ENCODE results near the gene ZNF524.
"Not testable (repeated sequence)": the region's sequence is repeated elsewhere in the genome, so short reads cannot be mapped to it uniquely, and the experiment has no call there.

The ZNF524 gene

GRCh38 chr19:55581145-55581822 is 18.8 kb upstream of the ZNF524 start:
- DNase-seq (ENCODE audit: low spot score) = no peak

DNA sequence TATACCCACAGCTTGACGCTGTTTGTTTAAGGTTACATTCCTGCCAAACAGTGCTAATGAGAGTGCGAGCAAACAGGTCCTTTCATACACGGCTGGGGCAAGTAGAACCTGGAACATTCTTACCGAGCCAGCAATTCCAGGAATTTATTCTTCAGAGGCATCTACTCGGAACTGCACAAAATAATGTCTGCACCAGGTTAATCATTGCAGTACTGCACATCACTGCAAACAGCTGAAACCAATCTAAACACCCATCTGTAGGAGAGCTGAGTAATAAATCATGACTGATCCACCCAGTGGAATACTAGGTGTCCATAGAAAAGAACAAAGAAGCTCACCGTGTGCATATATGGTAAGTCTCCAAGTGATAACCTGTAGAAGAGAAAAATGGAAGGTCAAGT is 18.3 kb upstream of the ZNF524 start:
- no peak for DNase-seq (ENCODE audit: low spot score)

GRCh38 chr19:55582284-55582683 is 17.8 kb upstream of the ZNF524 start:
- DNase-seq (ENCODE audit: low spot score) = not testable (repeated sequence)

DNA sequence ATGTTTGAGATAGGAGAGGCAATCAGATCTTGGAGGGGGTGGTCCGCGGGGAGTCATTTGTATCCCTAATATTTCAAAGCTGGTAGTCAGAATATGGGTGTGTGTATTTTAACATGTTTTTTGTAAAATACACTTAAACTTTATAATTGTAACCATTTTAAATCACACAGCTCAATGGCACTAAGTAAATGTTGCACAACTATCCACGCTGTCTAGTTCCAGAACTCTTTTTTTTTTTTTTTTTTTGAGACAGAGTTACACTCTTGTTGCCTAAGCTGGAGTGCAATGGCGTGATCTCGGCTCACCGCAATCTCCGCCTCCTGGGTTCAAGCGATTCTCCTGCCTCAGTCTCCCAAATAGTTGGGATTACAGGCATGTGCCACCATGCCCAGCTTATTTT is 16.2 kb upstream of the ZNF524 start:
- DNase-seq (ENCODE audit: low spot score) = not testable (repeated sequence)

DNA sequence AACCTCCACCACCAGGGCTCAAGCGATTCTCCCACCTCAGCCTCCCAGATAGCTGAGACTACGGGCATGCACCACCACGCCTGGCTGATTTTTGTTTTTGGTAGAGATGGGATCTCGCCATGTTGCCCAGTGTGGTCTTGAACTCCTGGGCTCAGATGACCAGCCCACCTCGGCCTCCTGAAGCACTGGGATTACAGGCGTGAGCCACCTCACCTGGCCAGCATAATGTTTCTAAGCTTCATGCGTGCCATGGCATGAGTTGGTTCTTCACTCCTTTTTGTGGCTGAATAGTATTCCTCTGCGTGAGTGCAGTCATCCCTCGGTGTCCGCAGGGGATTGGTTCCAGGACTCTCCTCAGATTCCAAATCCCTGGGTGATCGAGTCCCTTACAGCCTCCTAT is 15.2 kb upstream of the ZNF524 start:
- DNase-seq (ENCODE audit: low spot score) = no peak

GRCh38 chr19:55585658-55586339 is 14.3 kb upstream of the ZNF524 start:
- peak; percentile 71 for DNase-seq (ENCODE audit: low spot score)

DNA sequence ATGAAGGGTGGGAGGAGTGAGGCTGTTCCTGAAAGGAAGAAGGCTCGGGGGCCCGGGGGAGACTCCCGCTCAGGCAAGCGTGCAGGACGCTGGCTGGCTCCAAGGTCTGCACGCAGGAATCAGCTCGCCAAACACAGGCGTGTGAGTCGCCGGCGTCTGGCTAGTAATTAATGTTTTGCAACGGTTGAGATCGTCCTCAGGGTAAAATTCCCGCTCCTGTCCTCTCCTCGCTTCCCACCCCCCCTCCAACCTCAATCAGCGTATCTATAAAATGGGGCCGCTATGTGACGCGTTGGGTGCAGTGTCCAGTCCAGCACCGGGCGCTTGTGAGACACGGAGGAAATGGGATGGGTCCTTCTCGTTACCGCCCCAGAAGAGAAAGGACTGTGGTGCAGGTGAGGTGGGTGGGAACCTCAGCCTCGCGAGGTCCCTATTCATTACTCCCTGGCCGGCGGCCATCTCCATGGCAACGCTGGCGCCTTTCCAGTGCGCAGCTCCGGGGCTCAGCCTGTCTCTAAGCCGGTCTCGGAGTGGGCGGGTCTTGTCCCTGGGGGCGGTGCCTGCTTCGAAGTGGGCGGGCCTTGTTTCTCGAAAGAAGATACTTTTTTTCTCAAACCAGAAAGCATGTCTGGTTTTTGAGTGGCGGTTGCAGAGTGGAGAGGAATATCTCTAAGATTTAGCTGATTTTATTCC is 13.0 kb upstream of the ZNF524 start:
- peak; percentile 99 for DNase-seq (ENCODE audit: low spot score)

GRCh38 chr19:55588738-55589137 is 11.3 kb upstream of the ZNF524 start:
- no peak for DNase-seq (ENCODE audit: low spot score)

DNA sequence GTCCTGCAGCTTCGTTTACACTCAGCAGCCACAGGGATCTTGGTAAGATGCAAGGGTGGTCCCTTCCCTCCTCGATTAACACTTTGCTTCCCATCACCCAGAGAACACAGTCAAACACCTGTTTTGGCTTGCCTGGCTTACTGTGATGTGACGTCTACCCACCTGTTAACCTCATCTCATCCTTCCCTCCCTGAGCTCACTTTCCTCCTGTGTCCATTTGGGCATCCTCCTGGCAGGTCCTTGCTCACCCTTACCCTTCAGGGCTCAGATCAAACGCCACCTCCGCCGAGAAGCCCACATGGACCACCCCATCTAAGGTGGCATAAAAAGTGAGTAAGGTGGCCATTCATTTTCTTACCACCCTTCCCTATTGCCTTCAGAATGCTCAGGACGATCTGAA is 10.0 kb upstream of the ZNF524 start:
- DNase-seq (ENCODE audit: low spot score) = no peak

DNA sequence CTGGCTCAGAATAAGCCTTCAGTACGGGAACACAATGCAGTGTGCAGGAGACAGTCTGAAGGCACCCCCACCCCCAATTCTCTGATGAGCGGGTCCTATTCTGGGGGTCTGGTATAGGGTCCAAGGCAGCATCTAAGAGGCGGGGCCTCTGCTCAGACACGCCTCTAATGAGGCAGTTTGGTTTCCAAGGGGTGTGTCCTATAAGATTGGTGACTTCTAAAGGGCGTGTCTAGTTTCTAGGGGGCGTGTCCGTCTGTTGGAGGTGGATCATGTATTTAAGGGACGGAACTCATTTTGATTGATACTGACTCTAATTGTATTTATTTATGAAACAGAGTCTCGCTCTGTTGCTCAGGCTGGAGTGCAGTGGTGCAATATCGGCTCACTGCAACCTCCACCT is 9.5 kb upstream of the ZNF524 start:
- no peak for DNase-seq (ENCODE audit: low spot score)

DNA sequence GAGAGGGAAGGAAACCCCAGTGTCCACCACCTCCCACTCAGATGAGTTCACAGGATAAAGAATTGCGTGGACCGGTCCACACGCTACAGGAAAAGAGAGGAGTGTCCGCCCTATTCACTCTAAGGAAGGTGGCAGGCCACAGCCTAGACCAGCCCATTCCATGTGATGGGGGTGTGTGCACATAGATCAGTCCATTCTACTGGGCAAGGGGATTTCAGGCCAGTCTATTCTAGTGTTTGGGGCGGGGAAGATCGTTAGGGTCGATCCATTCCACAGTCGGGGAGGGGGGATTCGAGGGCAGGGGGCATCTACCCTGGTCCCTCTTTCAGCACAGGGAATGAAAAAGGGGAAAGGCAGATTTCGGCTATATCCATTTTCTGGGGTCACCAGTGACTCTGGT is 8.5 kb upstream of the ZNF524 start:
- no peak for DNase-seq (ENCODE audit: low spot score)

DNA sequence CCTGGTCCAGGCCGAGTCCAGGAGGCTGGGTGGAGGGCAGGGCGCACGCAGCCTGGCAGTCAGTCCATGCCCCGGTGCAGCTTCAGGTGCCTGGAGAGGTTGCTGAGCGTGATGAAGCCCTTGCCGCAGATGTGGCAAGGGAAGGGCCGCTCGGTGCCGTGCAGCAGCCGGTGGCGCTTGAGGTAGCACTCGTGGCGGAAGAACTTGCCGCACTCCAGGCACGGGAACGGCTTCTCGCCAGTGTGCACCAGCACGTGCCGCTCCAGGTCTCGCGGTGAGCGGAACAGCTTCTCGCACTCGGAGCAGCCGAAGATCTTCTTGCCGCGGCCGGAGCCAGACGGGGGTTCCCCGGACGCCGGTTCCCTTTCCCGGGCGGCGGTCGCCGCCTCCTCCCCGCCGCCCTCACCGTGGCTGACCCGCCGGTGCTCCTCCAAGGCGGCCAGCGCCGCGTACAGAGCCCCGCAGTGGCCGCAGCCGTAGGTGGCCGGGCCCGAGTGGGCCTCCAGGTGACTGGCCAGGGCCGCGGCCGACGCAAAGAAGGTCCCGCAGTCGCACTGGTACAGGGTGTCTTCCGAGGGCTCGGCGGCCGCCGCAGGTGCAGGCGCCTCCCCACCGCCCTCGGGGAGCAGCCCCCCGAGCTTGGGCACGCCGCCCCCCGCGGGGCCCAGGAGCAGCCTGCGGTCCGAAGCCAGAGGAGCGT is 7.5 kb upstream of the ZNF524 start:
- no peak for DNase-seq (ENCODE audit: low spot score)

DNA sequence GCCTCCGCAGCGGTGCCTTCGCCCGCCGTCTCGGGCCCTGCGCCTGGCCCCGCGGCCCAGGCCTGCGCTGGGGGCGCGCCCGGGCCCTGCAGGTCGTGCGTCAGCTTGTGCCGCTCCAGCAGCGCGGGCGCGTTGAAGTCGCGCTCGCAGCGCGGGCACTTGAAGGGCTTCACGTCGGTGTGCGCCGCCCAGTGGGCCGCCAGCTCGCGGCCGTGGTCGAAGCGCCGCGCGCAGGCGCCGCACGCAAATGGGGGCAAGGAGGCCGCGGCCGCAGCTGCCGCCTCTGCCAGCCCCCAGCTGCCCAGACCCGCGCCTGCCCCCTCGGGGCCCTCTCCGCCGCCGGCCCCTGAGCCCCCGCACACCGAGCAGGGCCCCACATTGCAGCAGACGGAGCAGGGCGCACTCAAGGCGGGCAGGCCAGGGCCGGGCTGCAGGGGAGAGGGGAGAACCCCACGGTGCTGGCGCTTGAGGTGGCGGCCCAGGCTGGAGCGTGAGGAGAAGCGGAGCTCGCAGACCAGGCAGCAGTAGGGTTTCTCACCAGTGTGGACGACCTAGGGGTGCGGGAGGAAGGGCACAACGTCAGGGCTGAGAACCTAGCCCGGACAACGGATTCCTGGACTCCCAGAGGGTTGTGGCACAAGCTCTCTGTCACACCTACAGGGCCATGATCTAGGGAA is 6.9 kb upstream of the ZNF524 start:
- DNase-seq (ENCODE audit: low spot score) = no peak

- no peak for DNase-seq (ENCODE audit: low spot score)
Measured at GRCh38 chr19:55594996-55595545, 5.0 kb upstream of the ZNF524 start.

- no peak for DNase-seq (ENCODE audit: low spot score)
Measured at GRCh38 chr19:55596304-55596703, 3.8 kb upstream of the ZNF524 start.

- no peak for DNase-seq (ENCODE audit: low spot score)
Measured at GRCh38 chr19:55597501-55597921, 2.6 kb upstream of the ZNF524 start.

- no peak for DNase-seq (ENCODE audit: low spot score)
Measured at GRCh38 chr19:55598034-55598433, 2.1 kb upstream of the ZNF524 start.

GRCh38 chr19:55598719-55599467 is 1.2 kb upstream of the ZNF524 start:
- peak; percentile 95 for DNase-seq (ENCODE audit: low spot score)

DNA sequence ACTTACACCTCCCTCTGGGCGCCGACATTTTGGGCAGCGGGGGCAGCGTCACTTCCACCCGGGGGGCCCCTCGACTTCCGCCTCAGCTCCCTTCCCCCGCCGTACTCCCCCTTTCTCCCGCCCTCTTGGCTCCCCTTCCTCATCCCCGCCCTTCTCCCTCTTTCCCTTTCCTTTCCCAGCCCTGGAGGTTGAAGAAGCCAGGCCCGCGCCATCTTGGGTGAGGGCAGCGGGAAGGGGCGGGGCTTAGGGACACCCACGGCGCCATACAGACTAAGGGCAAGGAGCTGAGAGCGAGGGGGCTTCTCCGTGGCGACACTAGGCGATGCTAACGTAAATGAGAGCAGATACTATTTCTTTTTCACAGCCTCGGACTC is 633 bp upstream of the ZNF524 start, which contains the start of gene FIZ1:
Gene FIZ1, minus strand, starts transcription at position 50 of the 374 bp plus-strand sequence. CDS start 1,652 bp downstream, outside the sequence.
- peak; percentile 98 for DNase-seq (ENCODE audit: low spot score)

GRCh38 chr19:55600662-55601028 is 557 bp downstream of the ZNF524 start:
- DNase-seq (ENCODE audit: low spot score) = no peak

DNA sequence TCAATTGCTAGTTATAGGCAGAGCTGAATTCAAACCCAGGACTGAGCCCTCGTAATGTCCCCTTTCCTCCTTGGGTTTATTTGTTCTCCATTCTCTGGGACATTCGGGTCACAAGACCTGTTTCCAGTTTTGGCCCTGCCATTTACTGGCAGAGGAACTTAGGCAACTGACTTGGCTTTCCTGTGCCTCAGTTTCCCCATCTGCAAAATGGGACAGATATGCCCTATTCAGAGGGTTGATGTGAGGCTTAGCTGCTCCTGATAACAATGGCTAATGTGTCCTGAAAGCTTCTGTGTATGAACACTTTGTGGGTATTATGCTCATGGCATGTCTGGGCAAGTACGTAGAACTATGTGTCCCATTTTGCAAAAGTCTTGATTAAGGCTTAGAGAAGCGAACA is 996 bp downstream of the ZNF524 start:
- DNase-seq (ENCODE audit: low spot score) = no peak

Data from HuH-7.5 (cell line).